Keratinocyte (primary cell): ENCODE results near the gene ITCH. TPM values are rescaled to one million over a fixed set of nuclear protein-coding genes. Genes with fewer than 3 reads are reported as not detected.

Experiments used
- DNase-seq: peaks from one replicate; pipeline ENCODE4 v3.0.0-alpha.2; 2011; ENCODE audit warnings: low read depth, missing footprints, low spot score
- FAIRE-seq: peaks from 2 replicates; lab custom pipeline; 2011; peaks lifted over from hg19 to GRCh38; lab: Jason Lieb, UNC
- H2AFZ ChIP-seq: 2 replicates; pipeline ENCODE4 v1.6.0; 2012; ENCODE audit warnings: low read length, control low read depth, inconsistent platforms; ENCODE audit not compliant: control insufficient read depth
- H3K27ac ChIP-seq: 2 replicates; pipeline ENCODE4 v1.5.1; 2011; ENCODE audit warnings: low read length; ENCODE audit not compliant: control insufficient read depth, insufficient read depth
- H3K27me3 ChIP-seq: 3 replicates; pipeline ENCODE4 v1.6.0; 2011; ENCODE audit warnings: low read length; ENCODE audit not compliant: control insufficient read depth, insufficient read depth; ENCODE audit errors: extremely low read depth
- H3K36me3 ChIP-seq, 2 experiments: 2 replicates in 1 of 2; 3 replicates in 1 of 2; pipeline ENCODE4 v1.5.1; 2011; ENCODE audit warnings: low read length in 2 of 2, mild to moderate bottlenecking in 1 of 2; ENCODE audit not compliant: control insufficient read depth in 2 of 2, insufficient read depth in 2 of 2; ENCODE audit errors: extremely low read depth in 1 of 2
- H3K4me1 ChIP-seq: 3 replicates; pipeline ENCODE4 v1.5.1; 2011; ENCODE audit warnings: low read length; ENCODE audit not compliant: control insufficient read depth, insufficient read depth; ENCODE audit errors: extremely low read depth
- H3K4me2 ChIP-seq: 3 replicates; pipeline ENCODE4 v1.6.0; 2011; ENCODE audit warnings: low read depth, low read length; ENCODE audit not compliant: control insufficient read depth, insufficient read depth; ENCODE audit errors: extremely low read depth
- H3K4me3 ChIP-seq, 3 experiments: fragments of 200-600 bp in 1 of 3; sonication (generic) in 1 of 3; 2 replicates in 2 of 3; 3 replicates in 1 of 3; pipeline ENCODE4 v1.5.1; 2011 to 2016; ENCODE audit warnings: low read length in 3 of 3, mild to moderate bottlenecking in 3 of 3, control low read depth in 2 of 3, inconsistent platforms in 1 of 3, low read depth in 1 of 3, mixed read lengths in 1 of 3, mixed run types in 1 of 3, moderate library complexity in 1 of 3; ENCODE audit not compliant: control insufficient read depth in 2 of 3, insufficient read depth in 2 of 3; ENCODE audit errors: extremely low read depth in 1 of 3
- H3K79me2 ChIP-seq: 2 replicates; pipeline ENCODE4 v1.6.0; 2012; ENCODE audit warnings: low read length; ENCODE audit not compliant: control insufficient read depth, insufficient read depth
- H3K9ac ChIP-seq: 3 replicates; pipeline ENCODE4 v1.6.0; 2011; ENCODE audit warnings: low read length; ENCODE audit not compliant: control insufficient read depth, insufficient read depth; ENCODE audit errors: extremely low read depth
- H3K9me1 ChIP-seq: 3 replicates; pipeline ENCODE4 v1.6.0; 2011; ENCODE audit warnings: low read length; ENCODE audit not compliant: control insufficient read depth, insufficient read depth; ENCODE audit errors: extremely low read depth
- H3K9me3 ChIP-seq: 2 replicates; pipeline ENCODE4 v1.5.1; 2012; ENCODE audit warnings: low read depth, low read length; ENCODE audit not compliant: control insufficient read depth
- H4K20me1 ChIP-seq: 3 replicates; pipeline ENCODE4 v1.6.0; 2011; ENCODE audit warnings: low read length; ENCODE audit not compliant: control insufficient read depth, insufficient read depth; ENCODE audit errors: extremely low read depth
- CTCF ChIP-seq, 3 experiments: IDR thresholded peaks in 1 of 3; conservative IDR thresholded peaks in 1 of 3; optimal IDR thresholded peaks in 1 of 3; 2 replicates in 2 of 3; 3 replicates in 1 of 3; pipeline versions ENCODE3 to v1.5.1; 2011; ENCODE audit warnings: low read length in 3 of 3, mild to moderate bottlenecking in 3 of 3, moderate library complexity in 2 of 3, control low read depth in 1 of 3, inconsistent platforms in 1 of 3; ENCODE audit not compliant: insufficient read depth in 2 of 3; ENCODE audit errors: extremely low read depth in 1 of 3
- EZH2 ChIP-seq: IDR thresholded peaks from one replicate; pipeline ENCODE4 v1.6.1; 2012; ENCODE audit warnings: inconsistent platforms, mild to moderate bottlenecking, low read length, moderate library complexity
- dilution Hi-C: fragments of 300-500 bp; cut with MboI; formaldehyde crosslinking; loops from one replicate; pipeline ENCODE4 v1.7.0; 2020; ENCODE audit warnings: low sequenced_read_pairs; ENCODE audit not compliant: extremely low pct_ligation_motif_present
- polyA plus RNA-seq, 5 experiments: library from polyadenylated mRNA; depleted of rRNA in 3 of 5; stranded (reverse) in 3 of 5; stranded (forward) in 1 of 5; unstranded in 1 of 5; fragments of >200 nt; gene quantifications; 1 replicate in 1 of 5; 2 replicates in 3 of 5; 3 replicates in 1 of 5; pipeline versions ENCODE4 v1.2.1 to v1.2.3, GENCODE V29; 2011 to 2012; ENCODE audit warnings: missing spikeins in 2 of 5, low read depth in 1 of 5, low replicate concordance in 1 of 5

ITCH gene
- polyA plus RNA-seq, 1 donor (not counting 4 experiments of a cell fraction or from before 2014, with no cell fraction given) = 42.5 TPM

- Histone ChIP-seq H3K4me1 (no peaks in the 10 kb centered on the region), H3K79me2 (no peaks in the 10 kb centered on the region), H3K4me3 (no peak overlapping the region), H3K36me3 (peaks cover 17 to 21% of the 10 kb centered on the region in 2 experiments), H3K27me3 (no peaks in the 10 kb centered on the region), H4K20me1 (peaks cover 3% of the 10 kb centered on the region), H2AFZ (no peak overlapping the region), H3K4me2 (no peak overlapping the region), H3K9ac (no peak overlapping the region), H3K9me1 (no peaks in the 10 kb centered on the region), H3K27ac (no peak overlapping the region), H3K9me3 (no peaks in the 10 kb centered on the region)
- DNase-seq (no peak), FAIRE-seq (no peak)
- TF ChIP-seq CTCF (optimal IDR thresholded peaks at IDR 0.05 in 1 of 3, IDR thresholded peaks at IDR 0.05 in 1 of 3, conservative IDR thresholded peaks at IDR 0.05 in 1 of 3; ENCODE audit: extremely low read depth in 1 of 3, insufficient read depth in 2 of 3, low read length in 3 of 3) (no peak), EZH2 (no peak)
- dilution Hi-C loops = no loop called here
Observed at GRCh38 chr20:34543463-34544056, 180.5 kb downstream of the ITCH start.

- no peaks in the 10 kb centered on the region for H3K9me3 ChIP-seq
- H3K4me2 ChIP-seq = peak overlapping the region; percentile 54
- H3K9me1 ChIP-seq = no peaks in the 10 kb centered on the region
- FAIRE-seq (peak; percentile 29), DNase-seq (no peak)
- H3K27ac ChIP-seq = no peak overlapping the region
- H3K79me2 ChIP-seq = no peaks in the 10 kb centered on the region
- peaks cover 13 to 19% of the 10 kb centered on the region in 2 experiments for H3K36me3 ChIP-seq
- H2AFZ ChIP-seq = peak overlapping the region; percentile 12
- H3K9ac ChIP-seq = no peak overlapping the region
- H3K4me1 ChIP-seq = peaks cover under 1% of the 10 kb centered on the region
- peak overlapping the region in 1 of 3 experiments; percentile 38 for H3K4me3 ChIP-seq
- dilution Hi-C loops = no loop called here
- H4K20me1 ChIP-seq = no peaks in the 10 kb centered on the region
- no peaks in the 10 kb centered on the region for H3K27me3 ChIP-seq
- TF ChIP-seq EZH2 = no peak
- TF ChIP-seq CTCF (optimal IDR thresholded peaks at IDR 0.05 in 1 of 3, IDR thresholded peaks at IDR 0.05 in 1 of 3, conservative IDR thresholded peaks at IDR 0.05 in 1 of 3; ENCODE audit: extremely low read depth in 1 of 3, insufficient read depth in 2 of 3, low read length in 3 of 3) = no peak
Observed at GRCh38 chr20:34544109-34544796, 181.2 kb downstream of the ITCH start.
